Measurements from ENCODE around the gene INPP5A.

DNA sequence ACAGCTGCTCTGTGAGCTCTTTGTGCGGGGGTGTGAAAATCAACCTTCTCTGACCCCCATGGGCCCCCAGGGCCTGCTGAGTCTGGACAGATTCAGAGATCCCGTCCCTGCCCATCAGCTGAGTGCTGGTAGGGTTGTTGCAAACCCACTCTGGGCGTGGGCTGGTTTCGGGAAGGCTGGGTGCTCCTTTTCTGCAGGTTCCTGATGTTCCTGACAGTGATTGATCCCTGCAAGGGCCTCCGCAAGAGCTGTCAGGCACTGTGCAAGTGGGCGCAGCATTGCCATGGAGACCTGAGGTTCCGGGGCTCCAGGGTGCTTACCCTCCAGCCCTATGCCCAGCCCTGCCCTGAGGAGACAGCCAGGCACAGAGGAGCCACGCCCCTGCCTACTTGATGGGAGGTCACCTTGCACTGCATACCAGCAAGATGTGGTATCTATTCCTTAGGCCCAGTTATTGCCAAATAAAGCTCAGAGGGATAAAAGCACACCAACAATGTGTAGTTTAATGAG, 44.3 kb upstream of the INPP5A start:
- TF ChIP-seq, protein P1, sequence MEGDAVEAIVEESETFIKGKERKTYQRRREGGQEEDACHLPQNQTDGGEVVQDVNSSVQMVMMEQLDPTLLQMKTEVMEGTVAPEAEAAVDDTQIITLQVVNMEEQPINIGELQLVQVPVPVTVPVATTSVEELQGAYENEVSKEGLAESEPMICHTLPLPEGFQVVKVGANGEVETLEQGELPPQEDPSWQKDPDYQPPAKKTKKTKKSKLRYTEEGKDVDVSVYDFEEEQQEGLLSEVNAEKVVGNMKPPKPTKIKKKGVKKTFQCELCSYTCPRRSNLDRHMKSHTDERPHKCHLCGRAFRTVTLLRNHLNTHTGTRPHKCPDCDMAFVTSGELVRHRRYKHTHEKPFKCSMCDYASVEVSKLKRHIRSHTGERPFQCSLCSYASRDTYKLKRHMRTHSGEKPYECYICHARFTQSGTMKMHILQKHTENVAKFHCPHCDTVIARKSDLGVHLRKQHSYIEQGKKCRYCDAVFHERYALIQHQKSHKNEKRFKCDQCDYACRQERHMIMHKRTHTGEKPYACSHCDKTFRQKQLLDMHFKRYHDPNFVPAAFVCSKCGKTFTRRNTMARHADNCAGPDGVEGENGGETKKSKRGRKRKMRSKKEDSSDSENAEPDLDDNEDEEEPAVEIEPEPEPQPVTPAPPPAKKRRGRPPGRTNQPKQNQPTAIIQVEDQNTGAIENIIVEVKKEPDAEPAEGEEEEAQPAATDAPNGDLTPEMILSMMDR (conservative IDR thresholded peaks at IDR 0.05; ENCODE audit: low read depth, low read length): no peak
- TF ChIP-seq EZH2phosphoT487 (IDR thresholded peaks at IDR 0.05; ENCODE audit: borderline replicate concordance, low read length): no peak
- TF ChIP-seq EZH2 (IDR thresholded peaks at IDR 0.05; ENCODE audit: low read length, unreplicated experiment): no peak

Data from PC-3 (cell line).